Measurements from ENCODE around the gene HDAC3.

The HDAC3 gene

GRCh38 chr5:141672071-141672840 lies 35.6 kb upstream of the HDAC3 start:
- Histone ChIP-seq H3K36me3 (ENCODE audit: control insufficient read depth, insufficient read depth, low read length) (no peaks in the 10 kb centered on the region), H3K4me3 (ENCODE audit: low read length) (no peak overlapping the region)

GRCh38 chr5:141669520-141669919 lies 32.9 kb upstream of the HDAC3 start:
- Histone ChIP-seq H3K36me3 (ENCODE audit: control insufficient read depth, insufficient read depth, low read length) (no peaks in the 10 kb centered on the region), H3K4me1 (ENCODE audit: control insufficient read depth, insufficient read depth, low read length) (no peaks in the 10 kb centered on the region), H3K27me3 (ENCODE audit: control insufficient read depth, insufficient read depth, low read length) (no peaks in the 10 kb centered on the region), H3K27ac (ENCODE audit: low read depth, low read length) (no peak overlapping the region), H3K4me3 (ENCODE audit: low read length) (no peak overlapping the region), H3K9ac (ENCODE audit: low read length) (no peak overlapping the region)

More at GRCh38 chr5:141672071-141672840, 35.6 kb upstream of the HDAC3 start:
- H3K4me1 ChIP-seq (ENCODE audit: control insufficient read depth, insufficient read depth, low read length): no peaks in the 10 kb centered on the region
- H3K27me3 ChIP-seq (ENCODE audit: control insufficient read depth, insufficient read depth, low read length): no peaks in the 10 kb centered on the region
- no peak overlapping the region for H3K27ac ChIP-seq (ENCODE audit: low read depth, low read length)
- no peak overlapping the region for H3K9ac ChIP-seq (ENCODE audit: low read length)

- Histone ChIP-seq H3K36me3 (ENCODE audit: control insufficient read depth, insufficient read depth, low read length) (no peaks in the 10 kb centered on the region), H3K9ac (ENCODE audit: low read length) (no peak overlapping the region), H3K27ac (ENCODE audit: low read depth, low read length) (no peak overlapping the region), H3K4me1 (ENCODE audit: control insufficient read depth, insufficient read depth, low read length) (no peaks in the 10 kb centered on the region), H3K4me3 (ENCODE audit: low read length) (no peak overlapping the region), H3K27me3 (ENCODE audit: control insufficient read depth, insufficient read depth, low read length) (no peaks in the 10 kb centered on the region)
Observed at GRCh38 chr5:141668601-141669265, 32.1 kb upstream of the HDAC3 start.

GRCh38 chr5:141665995-141666940 lies 29.6 kb upstream of the HDAC3 start:
- no peaks in the 10 kb centered on the region for H3K27me3 ChIP-seq (ENCODE audit: control insufficient read depth, insufficient read depth, low read length)
- no peak overlapping the region for H3K9ac ChIP-seq (ENCODE audit: low read length)
- H3K4me3 ChIP-seq (ENCODE audit: low read length): no peak overlapping the region
- H3K36me3 ChIP-seq (ENCODE audit: control insufficient read depth, insufficient read depth, low read length): no peaks in the 10 kb centered on the region
- no peaks in the 10 kb centered on the region for H3K4me1 ChIP-seq (ENCODE audit: control insufficient read depth, insufficient read depth, low read length)
- H3K27ac ChIP-seq (ENCODE audit: low read depth, low read length): no peak overlapping the region

- H3K9ac ChIP-seq (ENCODE audit: low read length): no peak overlapping the region
Observed at GRCh38 chr5:141664733-141665461, 28.2 kb upstream of the HDAC3 start.

GRCh38 chr5:141663506-141663905 lies 26.9 kb upstream of the HDAC3 start:
- no peaks in the 10 kb centered on the region for H3K4me1 ChIP-seq (ENCODE audit: control insufficient read depth, insufficient read depth, low read length)
- no peak overlapping the region for H3K4me3 ChIP-seq (ENCODE audit: low read length)
- H3K27me3 ChIP-seq (ENCODE audit: control insufficient read depth, insufficient read depth, low read length): no peaks in the 10 kb centered on the region
- H3K27ac ChIP-seq (ENCODE audit: low read depth, low read length): no peak overlapping the region
- H3K36me3 ChIP-seq (ENCODE audit: control insufficient read depth, insufficient read depth, low read length): no peaks in the 10 kb centered on the region
- H3K9ac ChIP-seq (ENCODE audit: low read length): no peak overlapping the region

More at GRCh38 chr5:141664733-141665461, 28.2 kb upstream of the HDAC3 start:
- Histone ChIP-seq H3K36me3 (ENCODE audit: control insufficient read depth, insufficient read depth, low read length) (no peaks in the 10 kb centered on the region), H3K27ac (ENCODE audit: low read depth, low read length) (no peak overlapping the region), H3K4me1 (ENCODE audit: control insufficient read depth, insufficient read depth, low read length) (no peaks in the 10 kb centered on the region), H3K27me3 (ENCODE audit: control insufficient read depth, insufficient read depth, low read length) (no peaks in the 10 kb centered on the region), H3K4me3 (ENCODE audit: low read length) (no peak overlapping the region)

GRCh38 chr5:141662028-141662427 lies 25.4 kb upstream of the HDAC3 start:
- Histone ChIP-seq H3K27ac (ENCODE audit: low read depth, low read length) (no peak overlapping the region), H3K4me1 (ENCODE audit: control insufficient read depth, insufficient read depth, low read length) (no peaks in the 10 kb centered on the region), H3K4me3 (ENCODE audit: low read length) (no peak overlapping the region), H3K36me3 (ENCODE audit: control insufficient read depth, insufficient read depth, low read length) (no peaks in the 10 kb centered on the region), H3K9ac (ENCODE audit: low read length) (no peak overlapping the region), H3K27me3 (ENCODE audit: control insufficient read depth, insufficient read depth, low read length) (no peaks in the 10 kb centered on the region)

- Histone ChIP-seq H3K4me3 (ENCODE audit: low read length) (no peak overlapping the region), H3K27ac (ENCODE audit: low read depth, low read length) (no peak overlapping the region), H3K36me3 (ENCODE audit: control insufficient read depth, insufficient read depth, low read length) (peaks cover 4% of the 10 kb centered on the region), H3K9ac (ENCODE audit: low read length) (no peak overlapping the region), H3K4me1 (ENCODE audit: control insufficient read depth, insufficient read depth, low read length) (no peaks in the 10 kb centered on the region), H3K27me3 (ENCODE audit: control insufficient read depth, insufficient read depth, low read length) (no peaks in the 10 kb centered on the region)
Observed at GRCh38 chr5:141657937-141658545, 21.4 kb upstream of the HDAC3 start.

- peaks cover 4% of the 10 kb centered on the region for H3K36me3 ChIP-seq (ENCODE audit: control insufficient read depth, insufficient read depth, low read length)
- no peaks in the 10 kb centered on the region for H3K27me3 ChIP-seq (ENCODE audit: control insufficient read depth, insufficient read depth, low read length)
- no peaks in the 10 kb centered on the region for H3K4me1 ChIP-seq (ENCODE audit: control insufficient read depth, insufficient read depth, low read length)
- no peak overlapping the region for H3K9ac ChIP-seq (ENCODE audit: low read length)
- no peak overlapping the region for H3K4me3 ChIP-seq (ENCODE audit: low read length)
- H3K27ac ChIP-seq (ENCODE audit: low read depth, low read length): no peak overlapping the region
Observed at GRCh38 chr5:141657404-141657803, 20.8 kb upstream of the HDAC3 start.

- no peaks in the 10 kb centered on the region for H3K27me3 ChIP-seq (ENCODE audit: control insufficient read depth, insufficient read depth, low read length)
- H3K36me3 ChIP-seq (ENCODE audit: control insufficient read depth, insufficient read depth, low read length): peaks cover 4% of the 10 kb centered on the region
- H3K27ac ChIP-seq (ENCODE audit: low read depth, low read length): no peak overlapping the region
Observed at GRCh38 chr5:141656396-141656795, 19.7 kb upstream of the HDAC3 start.

GRCh38 chr5:141655020-141655419 lies 18.4 kb upstream of the HDAC3 start:
- H3K4me3 ChIP-seq (ENCODE audit: low read length): no peak overlapping the region
- H3K27ac ChIP-seq (ENCODE audit: low read depth, low read length): no peak overlapping the region
- H3K36me3 ChIP-seq (ENCODE audit: control insufficient read depth, insufficient read depth, low read length): peaks cover 4% of the 10 kb centered on the region

More at GRCh38 chr5:141656396-141656795, 19.7 kb upstream of the HDAC3 start:
- Histone ChIP-seq H3K9ac (ENCODE audit: low read length) (no peak overlapping the region), H3K4me3 (ENCODE audit: low read length) (no peak overlapping the region), H3K4me1 (ENCODE audit: control insufficient read depth, insufficient read depth, low read length) (no peaks in the 10 kb centered on the region)

More at GRCh38 chr5:141655020-141655419, 18.4 kb upstream of the HDAC3 start:
- H3K4me1 ChIP-seq (ENCODE audit: control insufficient read depth, insufficient read depth, low read length): no peaks in the 10 kb centered on the region
- no peaks in the 10 kb centered on the region for H3K27me3 ChIP-seq (ENCODE audit: control insufficient read depth, insufficient read depth, low read length)
- no peak overlapping the region for H3K9ac ChIP-seq (ENCODE audit: low read length)

All from rectal smooth muscle tissue (tissue), 1 donor.